ENCODE results near the gene ZNF883.
A peak's percentile ranks its signal among the peaks of the same experiment; 100 is the strongest.
"Not testable (repeated sequence)": the region's sequence is repeated elsewhere in the genome, so short reads cannot be mapped to it uniquely, and the experiment has no call there.

Gene ZNF883

DNA sequence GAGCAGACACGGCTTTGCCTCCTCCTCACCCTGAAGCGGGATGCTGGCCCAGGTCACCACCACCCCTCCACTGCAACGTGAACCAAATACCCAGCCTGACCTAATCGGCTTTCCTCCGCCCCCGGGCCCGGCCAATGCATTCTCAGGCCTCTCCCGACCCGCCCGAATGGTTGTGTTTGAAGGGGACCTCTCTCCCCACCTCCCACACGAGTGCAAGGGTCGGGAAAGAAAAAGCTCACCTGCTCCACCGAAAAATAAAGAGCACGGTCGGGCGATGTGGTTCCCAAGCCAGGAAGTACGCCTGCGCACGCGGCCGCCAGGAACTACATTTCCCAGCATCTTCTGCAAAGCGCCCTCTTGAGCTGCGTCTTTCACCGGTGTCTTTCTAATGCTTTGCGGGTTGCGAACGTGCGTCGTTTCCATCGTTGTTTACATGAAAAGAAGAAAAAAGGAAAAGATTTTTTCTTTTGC lies at the start of gene ZNF883:
TSS of gene ZNF883 (minus strand) at position 282 of the 471 bp plus-strand sequence.
- DNase-seq (ENCODE audit: low read depth) = peak; percentile 20

DNA sequence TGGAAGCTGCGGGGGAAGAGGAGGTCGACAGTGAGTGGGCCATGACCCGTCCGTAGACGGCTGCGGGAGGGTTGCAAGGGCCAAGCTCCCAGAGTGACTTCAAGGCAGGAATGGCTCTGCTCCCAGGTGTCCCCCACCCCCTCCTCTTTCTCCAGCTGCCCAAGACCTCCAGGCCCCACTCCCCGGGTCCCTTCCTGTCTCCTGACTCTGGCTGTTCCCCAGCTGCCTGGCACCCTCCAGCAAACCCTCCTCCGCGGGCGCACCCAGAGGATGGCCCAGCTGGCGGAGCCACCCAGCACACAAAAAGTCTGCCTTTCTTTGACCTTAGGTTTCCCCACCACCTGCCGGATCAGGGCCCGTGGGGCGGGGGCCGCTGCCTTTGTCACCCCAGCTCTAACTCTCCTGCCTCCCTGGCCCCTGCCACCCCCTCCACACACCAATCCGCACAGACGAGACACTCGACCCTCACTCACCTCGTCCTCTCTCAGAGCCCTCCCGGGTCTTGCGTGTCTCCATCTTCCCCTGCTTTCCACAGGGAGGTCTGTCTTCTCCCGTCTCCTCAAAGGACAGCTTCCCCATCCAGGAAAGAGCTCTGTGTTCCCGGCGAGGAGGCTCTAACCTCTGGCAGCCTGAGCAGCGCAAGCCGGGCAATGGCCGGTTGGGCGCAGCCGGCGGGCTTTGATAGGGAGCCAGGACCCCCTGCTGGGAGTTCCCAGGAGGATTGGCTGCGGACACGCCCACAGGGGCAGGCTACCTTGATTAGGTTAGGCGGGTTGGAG lies 49.3 kb upstream of the ZNF883 start:
- DNase-seq (ENCODE audit: low read depth) = not testable (repeated sequence)

DNA sequence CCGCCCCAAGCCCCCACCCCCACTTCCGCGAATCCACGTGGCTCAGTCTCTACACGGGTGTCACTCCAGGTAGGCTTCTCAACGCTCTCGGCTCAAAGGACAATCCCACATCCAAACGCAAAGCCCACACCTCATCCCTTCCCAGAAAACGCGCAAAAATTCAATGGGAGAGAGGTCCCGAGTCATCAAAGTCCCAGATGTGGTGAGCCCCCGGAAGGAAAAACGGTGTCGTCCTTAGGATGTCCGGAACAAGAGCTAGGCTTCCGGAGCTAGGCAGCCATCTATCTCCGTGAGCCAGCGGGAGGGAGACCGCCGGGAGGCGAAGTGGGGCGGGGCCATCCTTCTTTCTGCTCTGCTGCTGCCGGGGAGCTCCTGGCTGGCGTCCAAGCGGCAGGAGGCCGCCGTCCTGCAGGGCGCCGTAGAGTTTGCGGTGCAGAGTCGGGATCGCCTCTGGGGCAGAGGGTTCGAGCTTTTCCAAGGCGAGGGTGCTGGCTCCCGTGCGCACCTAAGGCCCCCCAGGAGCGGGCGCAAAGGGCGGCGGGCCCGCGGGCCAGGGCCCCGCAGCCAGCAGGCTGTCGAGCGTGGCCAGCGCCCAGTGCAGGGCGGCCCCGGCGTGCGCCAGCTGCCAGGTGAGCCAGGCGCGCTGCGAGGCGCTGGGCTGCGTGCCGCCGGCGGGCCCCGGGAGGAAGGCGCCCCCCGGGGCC lies 47.7 kb upstream of the ZNF883 start:
- not testable (repeated sequence) for DNase-seq (ENCODE audit: low read depth)

DNA sequence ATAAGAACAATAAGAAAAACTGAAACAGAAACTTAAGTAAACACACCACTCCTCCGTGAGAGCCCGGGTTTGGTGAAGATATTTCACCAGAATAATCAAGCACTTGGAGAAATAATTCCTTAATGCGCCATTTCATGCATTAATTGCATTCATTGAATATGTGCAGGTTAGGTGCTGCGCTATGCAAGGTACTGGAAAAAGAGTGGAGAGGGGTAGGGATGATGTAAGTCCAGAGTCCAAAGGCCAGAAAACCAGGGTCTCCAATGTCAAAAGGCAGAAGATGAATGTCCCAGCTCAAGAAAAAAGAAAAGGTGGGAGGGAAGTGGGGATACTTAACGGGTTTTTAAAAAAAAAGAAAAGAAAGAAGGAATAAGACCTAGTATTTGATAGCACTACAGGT lies 45.2 kb upstream of the ZNF883 start:
- no peak for DNase-seq (ENCODE audit: low read depth)

DNA sequence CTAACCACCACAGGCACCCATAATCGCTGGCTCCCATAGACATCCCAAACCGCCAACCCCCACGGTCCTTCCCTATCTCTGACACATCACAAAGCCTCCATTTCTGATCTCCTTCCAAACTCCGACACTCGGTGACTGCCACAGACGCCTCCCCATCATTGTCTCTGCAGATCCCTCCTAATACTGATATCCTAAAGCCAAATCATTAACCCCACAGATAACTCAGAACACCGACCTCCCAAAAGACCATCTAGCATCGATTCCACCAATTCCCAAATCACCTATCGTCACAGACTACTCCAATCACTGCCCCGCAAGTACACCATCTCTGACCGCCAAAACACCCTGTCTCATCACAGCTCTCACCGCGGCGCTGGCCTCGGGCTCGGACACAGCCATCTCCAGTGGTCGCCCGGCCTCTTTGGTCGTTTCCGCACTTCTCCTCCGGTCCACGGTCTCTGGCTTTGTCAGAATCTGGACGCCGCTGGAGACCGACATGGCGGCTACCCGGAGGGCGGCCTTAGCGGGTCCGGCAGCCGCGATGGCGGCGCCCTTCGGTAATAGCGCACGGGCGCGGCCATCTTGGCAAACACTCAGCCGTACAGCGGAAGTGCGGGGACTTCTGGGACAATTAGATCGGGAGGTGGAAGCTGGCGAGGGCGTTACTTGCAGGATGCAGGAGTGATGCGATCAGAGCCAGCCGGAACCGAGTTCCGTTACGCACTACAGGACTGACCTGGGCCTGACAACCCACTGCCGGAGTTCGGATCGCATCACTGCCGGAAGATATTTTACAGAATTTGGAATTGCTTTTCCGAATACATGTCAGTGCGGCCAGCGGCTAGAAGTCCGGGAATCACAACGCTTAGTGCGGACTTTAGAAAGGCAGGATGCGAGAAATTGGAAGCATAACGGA lies 44.5 kb upstream of the ZNF883 start, which contains the start of gene ZFP37:
TSS of gene ZFP37 (minus strand) at position 534 of the 916 bp plus-strand sequence. CDS start at position 498, 36 bp downstream.
- peak; percentile 83 for DNase-seq (ENCODE audit: low read depth)

DNA sequence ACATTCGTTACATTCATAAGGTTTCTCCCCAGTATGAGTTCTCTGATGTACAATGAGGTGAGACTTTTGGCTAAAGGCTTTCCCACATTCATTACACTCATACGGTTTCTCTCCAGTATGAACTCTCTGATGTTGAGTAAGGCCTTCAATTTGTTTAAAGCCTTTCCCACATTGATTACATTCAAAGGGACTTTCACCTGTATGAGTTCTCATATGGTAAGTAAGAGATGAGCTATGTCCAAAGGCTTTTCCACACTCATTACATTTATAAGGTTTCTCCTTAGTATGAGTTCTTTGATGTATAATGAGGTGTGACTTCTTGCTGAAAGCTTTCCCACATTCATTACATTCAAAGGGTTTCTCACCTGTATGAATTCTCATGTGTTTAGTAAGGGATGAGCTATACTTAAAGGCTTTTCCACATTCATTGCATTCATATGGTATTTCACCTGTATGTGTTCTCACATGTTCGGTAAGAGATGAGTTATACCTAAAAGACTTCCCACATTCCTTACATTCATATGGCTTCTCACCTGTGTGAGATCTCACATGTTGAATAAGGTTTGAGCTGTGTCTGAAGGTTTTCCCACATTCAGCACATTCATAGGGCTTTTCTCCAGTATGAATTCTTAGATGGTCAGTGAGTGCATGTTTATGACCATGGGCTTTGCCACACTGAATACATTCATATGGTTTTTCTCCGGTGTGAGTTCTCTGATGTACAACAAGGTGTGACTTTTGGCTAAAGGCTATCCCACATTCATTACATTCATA lies 31.1 kb upstream of the ZNF883 start:
- no peak for DNase-seq (ENCODE audit: low read depth)

DNA sequence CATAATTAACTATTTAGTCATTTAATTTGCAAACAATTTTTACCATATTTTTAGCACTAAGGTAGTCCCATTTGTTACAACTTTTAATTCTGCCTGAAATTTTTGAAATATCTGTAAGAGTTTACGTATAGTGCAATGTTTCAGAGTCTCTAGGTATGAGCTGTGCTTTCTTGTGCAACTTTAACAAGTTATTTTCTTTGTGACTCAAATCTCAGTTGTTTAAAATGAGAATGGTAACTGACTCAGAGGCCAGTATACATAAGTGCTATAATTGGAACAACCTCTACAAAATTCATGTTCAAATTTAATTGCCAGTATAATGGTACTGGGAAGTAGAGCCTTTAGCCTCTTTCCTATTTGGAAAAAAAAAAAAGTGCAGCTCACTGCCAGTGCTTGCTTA lies 14.2 kb upstream of the ZNF883 start:
- no peak for DNase-seq (ENCODE audit: low read depth)

DNA sequence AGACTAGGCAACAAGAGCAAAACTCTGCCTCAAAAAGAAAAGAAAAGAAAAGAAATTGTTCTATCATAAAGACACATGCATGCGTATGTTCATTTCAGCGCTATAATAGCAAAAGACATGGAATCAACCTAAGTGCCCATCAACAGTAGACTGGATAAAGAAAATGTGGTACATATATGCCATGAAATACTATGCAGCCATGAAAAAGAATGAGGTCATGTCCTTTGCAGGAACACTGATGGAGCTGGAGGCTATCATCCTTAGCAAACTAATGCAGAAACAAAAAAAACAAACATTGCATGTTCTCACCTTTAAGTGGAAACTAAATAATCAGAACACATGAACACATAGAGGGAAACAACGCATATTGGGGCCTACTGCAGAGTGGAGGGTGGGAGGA lies 6.3 kb upstream of the ZNF883 start:
- no peak for DNase-seq (ENCODE audit: low read depth)

DNA sequence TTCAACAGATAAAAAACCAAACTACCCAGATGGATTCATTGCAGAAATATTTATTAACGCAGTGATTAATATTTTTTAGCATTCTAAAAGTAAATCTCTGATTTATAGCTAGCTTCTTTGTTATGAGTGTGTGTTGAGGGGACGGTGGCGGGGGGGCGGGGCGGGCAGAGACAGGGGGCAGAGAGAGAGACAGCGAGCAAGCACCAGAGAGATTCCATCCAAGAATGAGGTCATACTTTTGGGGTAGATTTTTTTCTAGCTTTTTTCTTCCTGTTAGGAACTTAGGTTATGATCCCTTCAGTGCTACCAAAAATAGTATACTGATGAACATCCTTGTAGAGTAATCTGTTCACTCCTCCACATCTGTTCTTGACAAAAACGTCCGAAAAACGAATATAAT lies 500 bp upstream of the ZNF883 start:
- no peak for DNase-seq (ENCODE audit: low read depth)

DNA sequence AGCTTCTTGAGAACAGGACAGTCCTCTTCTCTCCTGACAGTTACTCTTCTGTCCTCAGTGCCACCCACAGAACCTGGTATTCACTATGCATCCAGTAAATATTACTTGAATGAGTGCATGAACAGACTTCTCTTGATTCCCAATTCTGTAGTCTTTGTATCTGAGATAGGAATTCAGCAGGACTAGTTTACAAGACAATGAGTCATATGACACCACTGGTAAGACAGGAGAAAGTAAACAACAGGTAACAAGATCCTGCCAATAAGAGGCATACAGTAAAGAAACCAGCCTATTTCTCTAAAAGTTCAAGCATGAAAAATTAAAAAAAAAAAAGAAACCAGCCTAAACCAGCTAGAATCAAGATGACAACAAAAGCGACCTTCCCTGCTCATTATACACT lies 6.2 kb downstream of the ZNF883 start:
- DNase-seq (ENCODE audit: low read depth) = no peak

DNA sequence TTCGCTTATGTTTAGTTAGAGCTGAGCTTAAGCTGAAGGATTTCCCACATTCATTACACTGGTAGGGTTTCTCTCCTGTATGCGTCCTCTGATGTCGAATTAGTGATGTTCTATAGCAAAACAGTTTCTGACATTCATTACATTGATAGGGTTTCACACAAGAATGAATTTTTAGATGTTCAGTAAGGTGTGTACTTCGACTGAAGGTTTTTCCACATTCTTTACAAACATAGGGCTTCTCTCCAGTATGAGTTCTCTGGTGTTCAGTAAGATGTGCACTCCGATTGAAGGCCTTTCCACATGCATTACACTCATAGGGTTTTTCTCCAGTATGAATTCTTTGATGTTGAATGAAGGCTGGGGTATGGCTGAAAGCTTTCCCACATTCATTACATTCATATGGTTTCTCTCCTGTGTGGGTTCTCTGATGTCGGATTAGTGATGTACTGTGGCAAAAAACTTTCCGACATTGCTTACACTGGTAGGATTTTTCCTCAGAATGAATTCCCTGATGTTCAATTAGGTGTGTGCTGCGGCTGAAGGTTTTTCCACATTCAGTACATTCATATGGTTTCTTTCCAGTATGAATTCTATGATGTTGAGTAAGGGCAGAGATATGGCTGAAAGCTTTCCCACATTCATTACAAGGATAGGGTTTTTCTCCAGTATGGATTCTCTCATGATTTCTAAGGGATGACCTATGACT lies 14.6 kb downstream of the ZNF883 start:
- DNase-seq (ENCODE audit: low read depth) = no peak

DNA sequence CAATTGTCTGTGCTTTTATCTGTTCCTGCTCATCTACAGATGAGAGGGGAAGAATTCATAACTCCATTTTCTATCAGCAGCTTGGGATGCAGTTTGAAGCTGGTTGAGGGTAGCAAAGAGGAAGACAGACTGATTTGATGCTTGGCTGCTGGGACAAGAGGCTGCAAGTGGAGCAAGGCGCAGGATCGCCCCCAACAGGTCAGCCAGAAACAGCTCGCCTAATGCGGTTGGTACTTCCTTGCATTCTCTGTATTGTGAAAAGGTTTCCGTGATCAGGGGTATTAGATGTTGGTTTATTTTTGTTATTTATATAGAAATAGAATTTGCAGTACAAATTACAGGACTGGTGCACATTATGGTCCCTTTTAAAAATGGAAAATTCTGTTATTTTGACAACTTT lies 40.6 kb downstream of the ZNF883 start:
- no peak for DNase-seq (ENCODE audit: low read depth)

DNA sequence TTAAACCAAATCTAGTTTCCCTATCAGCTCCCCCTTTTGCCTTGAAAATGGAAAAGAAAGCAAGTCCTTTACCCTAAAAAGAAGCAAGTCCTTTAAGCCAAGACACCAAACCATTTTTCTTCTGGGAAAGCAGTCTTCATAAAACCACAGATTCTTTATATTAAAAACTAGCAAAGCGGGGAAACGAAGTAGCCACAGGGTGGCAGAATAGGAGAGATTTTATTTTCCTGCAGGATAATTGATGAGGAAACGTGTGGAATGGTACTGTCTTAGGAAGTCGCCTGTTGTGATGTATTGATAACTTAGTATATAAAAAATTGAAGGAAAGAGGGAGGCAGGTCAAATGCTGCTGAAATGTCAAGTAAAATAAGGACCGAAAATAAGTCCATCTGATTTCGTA lies 41.1 kb downstream of the ZNF883 start:
- peak; percentile 9 for DNase-seq (ENCODE audit: low read depth)

DNA sequence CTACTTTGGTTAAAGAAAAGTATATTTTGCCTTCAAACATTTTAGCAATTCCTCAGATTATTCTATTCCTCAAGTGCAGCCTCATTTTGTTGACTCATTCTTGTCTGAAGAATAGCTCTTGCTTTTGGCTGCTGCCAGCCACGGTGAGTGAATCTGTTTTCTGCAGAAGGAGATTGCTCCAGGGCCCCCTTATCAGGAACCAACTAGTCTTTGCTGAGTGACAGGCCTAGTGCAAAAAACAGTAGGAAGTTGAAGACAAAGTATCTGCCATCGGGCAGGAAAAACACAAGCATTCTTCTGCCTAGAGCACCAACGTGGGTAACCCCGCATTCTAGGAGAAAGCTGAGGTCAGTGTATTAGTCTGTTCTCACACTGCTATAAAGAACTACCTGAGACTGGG lies 42.3 kb downstream of the ZNF883 start:
- DNase-seq (ENCODE audit: low read depth) = no peak

DNA sequence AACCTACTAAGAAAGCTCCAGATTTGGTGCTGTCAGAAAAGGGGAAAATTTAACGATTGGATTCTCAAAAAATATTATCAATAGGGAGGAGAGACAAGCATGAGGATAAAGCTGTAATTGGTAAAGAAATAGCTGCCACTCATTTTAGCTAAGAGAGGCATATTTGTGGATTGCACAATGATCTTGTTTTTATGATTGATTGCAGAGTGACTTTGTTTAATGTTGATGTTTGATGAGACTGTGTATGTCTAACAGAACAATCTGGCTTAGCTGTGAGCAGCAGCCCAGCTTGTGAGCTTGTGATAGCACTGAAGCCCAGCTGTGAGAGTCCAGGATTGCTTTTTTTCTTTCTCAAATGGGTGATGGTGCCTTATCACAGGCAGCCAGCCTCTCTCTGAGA lies 56.4 kb downstream of the ZNF883 start:
- no peak for DNase-seq (ENCODE audit: low read depth)

DNA sequence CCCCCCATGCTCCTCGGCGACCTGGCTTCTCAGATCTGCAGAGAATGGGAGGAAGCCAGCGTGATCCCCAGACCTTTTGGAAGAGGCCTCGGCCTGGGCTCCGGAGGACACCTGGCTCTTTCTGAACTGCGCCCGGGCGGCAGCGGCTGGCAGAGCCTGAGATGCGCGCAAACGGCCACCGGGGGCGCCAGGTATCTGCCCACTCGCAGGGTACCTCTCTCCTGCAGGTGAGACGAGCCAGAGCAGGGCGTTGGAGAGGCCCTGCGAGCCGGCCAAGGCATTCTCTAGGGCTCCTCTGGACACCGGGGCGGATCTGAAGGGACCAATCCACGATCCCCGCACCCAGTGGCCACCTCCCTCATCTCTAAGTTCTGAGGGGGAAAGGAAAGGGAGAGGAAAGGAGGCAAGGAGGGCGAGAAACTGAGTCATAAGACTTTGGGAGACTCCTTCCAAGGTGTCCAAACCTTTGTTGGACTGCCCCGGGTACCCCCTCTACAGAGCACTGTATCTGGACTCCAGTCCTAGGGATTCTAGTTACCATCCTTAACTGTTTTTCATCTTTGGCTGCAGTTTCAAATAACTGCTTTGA lies 66.3 kb downstream of the ZNF883 start:
- DNase-seq (ENCODE audit: low read depth) = no peak

DNA sequence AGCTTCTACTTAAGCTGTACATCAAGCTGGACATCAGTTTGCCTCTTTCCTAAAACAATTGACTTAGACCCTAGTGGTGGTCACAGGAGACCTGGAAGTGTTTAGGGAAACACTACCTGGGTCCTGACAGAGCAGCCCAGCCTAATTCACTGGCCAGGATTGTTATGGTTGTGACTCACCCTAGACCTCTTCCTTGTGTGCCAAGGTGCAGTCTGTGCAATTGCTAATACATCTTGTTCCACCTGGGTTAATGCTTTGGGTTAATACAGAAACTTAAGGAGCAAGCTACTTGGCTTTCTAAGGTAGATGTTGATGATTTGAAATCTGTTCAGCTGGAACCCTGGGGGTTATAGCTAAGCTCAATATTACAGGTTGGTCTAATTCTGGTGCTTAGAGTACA lies 72.6 kb downstream of the ZNF883 start:
- DNase-seq (ENCODE audit: low read depth) = no peak

DNA sequence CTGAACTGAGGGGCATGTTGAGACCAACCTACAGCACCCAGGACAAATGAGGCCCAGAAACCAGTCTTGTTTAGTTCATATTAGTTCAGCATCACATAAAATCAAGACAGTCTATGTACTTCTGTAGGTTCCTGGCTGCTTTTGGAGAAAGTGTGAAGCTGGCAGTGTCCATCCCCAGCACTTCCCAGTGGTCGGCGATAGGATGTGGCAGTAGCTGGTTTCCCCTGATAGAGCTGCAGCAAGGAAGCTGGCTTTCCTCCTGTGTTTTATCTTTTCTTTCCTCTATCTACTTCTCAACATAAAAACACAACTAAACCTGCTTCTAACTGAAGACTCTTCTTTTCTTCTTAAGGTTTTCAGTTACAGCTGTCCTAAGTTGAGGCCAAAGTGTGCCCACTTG lies 78.3 kb downstream of the ZNF883 start:
- DNase-seq (ENCODE audit: low read depth) = no peak

DNA sequence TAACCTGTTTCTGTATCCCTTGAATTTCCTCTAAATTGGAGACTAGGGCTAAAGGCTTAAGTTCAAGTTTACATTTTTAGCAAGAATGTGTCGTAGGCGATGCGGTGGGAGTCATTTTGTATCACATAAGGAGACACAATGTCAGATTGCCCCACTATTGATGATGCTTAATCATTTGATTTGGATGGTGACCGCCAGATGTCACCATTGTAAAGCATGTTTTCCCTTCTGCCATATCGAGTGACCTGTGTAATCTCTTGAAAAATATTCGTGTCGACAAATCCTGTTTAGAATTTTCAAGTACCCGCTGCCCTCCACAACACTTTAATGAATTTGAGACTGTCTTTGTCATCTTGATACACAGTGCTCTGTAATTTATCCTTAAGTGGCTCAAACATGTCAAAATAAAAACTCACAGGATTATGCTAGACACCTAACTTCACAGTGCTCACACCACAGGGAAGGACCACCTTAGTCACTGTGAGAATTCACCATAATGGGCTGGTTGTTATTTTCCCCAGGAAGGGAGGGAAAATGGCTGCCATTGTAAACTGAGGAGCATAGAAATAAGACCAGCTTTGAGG lies 86.8 kb downstream of the ZNF883 start:
- DNase-seq (ENCODE audit: low read depth) = peak; percentile 22

DNA sequence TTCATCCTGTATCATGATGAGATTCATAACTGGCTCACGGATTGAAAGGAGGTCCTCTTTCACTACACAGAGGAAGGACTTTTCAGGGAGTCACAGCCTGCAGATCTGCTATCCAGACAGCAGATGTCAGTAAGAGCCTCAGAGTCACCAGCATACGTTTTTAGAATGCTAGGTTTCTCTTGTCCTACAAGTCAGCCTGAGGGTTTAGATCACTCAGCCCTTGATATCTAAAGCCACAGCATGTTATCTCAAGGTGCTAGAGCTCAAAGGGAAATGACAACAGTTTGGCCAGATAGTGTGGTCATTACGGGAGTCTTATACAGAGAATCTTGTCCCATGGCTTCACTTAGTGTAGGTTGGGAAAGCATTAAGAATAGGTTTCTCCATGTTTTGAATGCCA lies 90.4 kb downstream of the ZNF883 start:
- no peak for DNase-seq (ENCODE audit: low read depth)

Data from HS-27A (cell line).